ENCODE data around the gene MDGA2. TPM values are rescaled to one million over a fixed set of nuclear protein-coding genes. Genes with fewer than 3 reads are reported as not detected.

MDGA2 gene
- total and polyA plus RNA-seq, 8 donors: not detected

DNA sequence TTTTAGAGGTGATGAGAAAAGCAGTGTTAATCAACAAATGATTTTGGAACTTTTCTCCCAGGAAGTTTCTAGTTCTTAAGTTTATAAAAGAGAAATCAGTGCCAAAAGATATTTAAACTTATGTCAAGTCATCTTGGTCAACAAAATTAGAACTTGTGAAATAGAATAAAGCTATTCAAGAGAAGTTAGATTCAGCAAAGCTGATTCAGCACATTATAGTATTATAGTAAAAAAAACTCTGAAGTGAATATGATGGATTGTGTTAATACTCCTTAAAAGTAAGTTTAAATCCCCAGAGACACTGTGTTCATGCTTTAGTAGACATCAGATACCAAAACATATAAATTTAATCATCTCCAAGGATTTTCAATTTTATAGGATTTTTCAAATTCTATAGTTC is 813.7 kb downstream of the MDGA2 start:
- H3K4me1 ChIP-seq: no peaks in the 10 kb centered on the region
- intact Hi-C loops (cut with DNase I): no loop called here
- H3K4me3 ChIP-seq: no peak overlapping the region
- FAIRE-seq (no peak), ATAC-seq (no peak), DNase-seq (no peak)
- H3K36me3 ChIP-seq: no peaks in the 10 kb centered on the region
- H3K27me3 ChIP-seq: no peaks in the 10 kb centered on the region
- TF ChIP-seq, protein P1, sequence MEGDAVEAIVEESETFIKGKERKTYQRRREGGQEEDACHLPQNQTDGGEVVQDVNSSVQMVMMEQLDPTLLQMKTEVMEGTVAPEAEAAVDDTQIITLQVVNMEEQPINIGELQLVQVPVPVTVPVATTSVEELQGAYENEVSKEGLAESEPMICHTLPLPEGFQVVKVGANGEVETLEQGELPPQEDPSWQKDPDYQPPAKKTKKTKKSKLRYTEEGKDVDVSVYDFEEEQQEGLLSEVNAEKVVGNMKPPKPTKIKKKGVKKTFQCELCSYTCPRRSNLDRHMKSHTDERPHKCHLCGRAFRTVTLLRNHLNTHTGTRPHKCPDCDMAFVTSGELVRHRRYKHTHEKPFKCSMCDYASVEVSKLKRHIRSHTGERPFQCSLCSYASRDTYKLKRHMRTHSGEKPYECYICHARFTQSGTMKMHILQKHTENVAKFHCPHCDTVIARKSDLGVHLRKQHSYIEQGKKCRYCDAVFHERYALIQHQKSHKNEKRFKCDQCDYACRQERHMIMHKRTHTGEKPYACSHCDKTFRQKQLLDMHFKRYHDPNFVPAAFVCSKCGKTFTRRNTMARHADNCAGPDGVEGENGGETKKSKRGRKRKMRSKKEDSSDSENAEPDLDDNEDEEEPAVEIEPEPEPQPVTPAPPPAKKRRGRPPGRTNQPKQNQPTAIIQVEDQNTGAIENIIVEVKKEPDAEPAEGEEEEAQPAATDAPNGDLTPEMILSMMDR (IDR thresholded peaks at IDR 0.05): no peak
- H3K27ac ChIP-seq: no peak overlapping the region
- no peaks in the 10 kb centered on the region for H3K9me3 ChIP-seq

DNA sequence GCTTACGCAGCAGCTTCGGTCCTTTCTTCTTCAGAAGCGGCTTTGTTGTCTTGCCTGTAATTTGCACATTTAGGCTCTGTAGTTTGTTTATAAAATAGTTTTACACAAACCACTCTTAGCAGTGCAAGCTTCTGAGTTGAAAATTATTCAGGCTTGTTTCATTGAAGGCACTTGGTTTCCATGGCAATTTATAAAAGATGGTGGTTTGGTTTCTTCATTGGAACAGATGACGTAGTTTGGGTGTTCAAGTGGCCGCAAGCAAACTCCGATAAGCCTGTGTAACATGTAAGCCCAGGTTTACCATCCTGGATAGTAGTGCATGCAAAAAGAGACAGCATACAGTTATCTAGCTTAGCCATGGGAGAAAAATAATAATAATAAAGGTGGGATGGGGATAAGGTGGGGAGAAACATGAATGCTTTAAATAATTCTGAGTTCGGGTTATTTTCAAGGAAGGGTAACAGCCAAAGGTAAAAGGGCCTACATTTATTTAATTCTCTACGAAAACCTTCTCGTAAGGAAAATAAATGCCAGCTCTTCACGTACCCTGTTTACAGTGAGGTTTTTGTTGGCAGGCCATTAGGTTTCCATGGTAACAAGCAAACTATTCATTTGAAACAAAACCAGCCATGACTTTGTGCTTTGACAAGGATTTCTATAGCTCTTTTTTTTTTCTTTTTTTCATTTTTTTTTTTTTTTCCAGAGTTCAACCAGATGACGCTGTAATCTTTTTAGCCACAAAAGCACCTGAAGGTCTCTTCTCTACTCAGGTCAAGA is 834.3 kb downstream of the MDGA2 start:
- no peaks in the 10 kb centered on the region for H3K36me3 ChIP-seq
- ATAC-seq (no peak), FAIRE-seq (no peak), DNase-seq (no peak)
- H3K4me1 ChIP-seq: no peaks in the 10 kb centered on the region
- no peak overlapping the region for H3K27ac ChIP-seq
- intact Hi-C loops (cut with DNase I): no loop called here
- no peaks in the 10 kb centered on the region for H3K27me3 ChIP-seq
- no peaks in the 10 kb centered on the region for H3K9me3 ChIP-seq
- H3K4me3 ChIP-seq: no peak overlapping the region
- TF ChIP-seq, protein P1 (IDR thresholded peaks at IDR 0.05): no peak
- WGBS, 2 donors: 69 to 80% methylated on average over 11 of the region's 11 CpGs

DNA sequence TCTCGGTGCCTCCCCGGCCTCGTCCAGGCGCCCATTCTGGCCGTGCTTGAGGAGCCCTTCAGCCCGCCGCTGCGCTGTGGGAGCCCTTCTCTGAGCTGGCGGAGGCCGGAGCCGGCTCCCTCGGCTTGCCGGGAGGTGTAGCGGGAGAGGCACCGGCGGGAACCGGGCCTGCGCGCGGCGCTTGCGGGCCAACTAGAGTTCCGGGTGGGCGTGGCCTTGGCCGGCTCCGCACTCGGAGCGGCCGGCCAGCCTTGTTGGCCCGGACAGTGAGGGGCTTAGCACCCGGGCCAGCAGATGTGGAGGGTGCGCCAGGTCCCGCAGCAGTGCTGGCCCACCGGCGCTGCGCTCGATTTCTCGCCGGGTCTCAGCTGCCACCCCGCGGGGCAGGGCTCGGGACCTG is 855.1 kb downstream of the MDGA2 start:
- no peaks in the 10 kb centered on the region for H3K36me3 ChIP-seq
- H3K4me1 ChIP-seq: no peaks in the 10 kb centered on the region
- FAIRE-seq (no peak), DNase-seq (peak in 3 of 6 donors; percentile 13 to 53 (median 51)), ATAC-seq (no peak)
- H3K27me3 ChIP-seq: no peaks in the 10 kb centered on the region
- TF ChIP-seq, protein P1 (IDR thresholded peaks at IDR 0.05): no peak
- WGBS, 2 donors: 87 to 92% methylated on average over 42 of the region's 42 CpGs
- H3K9me3 ChIP-seq: no peaks in the 10 kb centered on the region
- no peak overlapping the region for H3K27ac ChIP-seq
- H3K4me3 ChIP-seq: no peak overlapping the region
- intact Hi-C loops (cut with DNase I): no loop called here

DNA sequence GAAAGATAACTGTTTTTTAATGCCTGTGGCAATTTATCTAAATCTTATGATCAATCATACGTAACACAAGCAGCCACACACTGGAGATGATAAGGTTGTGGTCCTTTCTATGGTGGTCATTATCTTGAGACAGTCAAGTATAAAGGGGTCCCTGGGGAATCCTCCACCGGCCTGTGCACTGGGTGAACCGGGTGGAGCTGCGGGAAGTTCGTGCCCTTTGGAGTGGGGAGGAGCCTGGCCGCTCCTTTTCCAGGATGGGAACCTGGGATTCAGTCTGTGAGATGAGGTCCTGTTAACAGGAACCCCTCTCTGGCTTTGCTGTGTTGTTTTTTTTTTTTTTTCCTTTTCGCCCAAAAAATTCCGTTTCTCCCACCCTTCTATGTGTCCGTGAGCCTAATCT is 856.3 kb downstream of the MDGA2 start:
- no peaks in the 10 kb centered on the region for H3K36me3 ChIP-seq
- H3K9me3 ChIP-seq: no peaks in the 10 kb centered on the region
- no peaks in the 10 kb centered on the region for H3K4me1 ChIP-seq
- 57 to 68% methylated on average over 9 of the region's 9 CpGs for WGBS, 2 donors
- TF ChIP-seq, protein P1 (IDR thresholded peaks at IDR 0.05): no peak
- DNase-seq: peak in 1 of 6 donors; percentile 13
- no peaks in the 10 kb centered on the region for H3K27me3 ChIP-seq
- FAIRE-seq: no peak
- H3K27ac ChIP-seq: no peak overlapping the region
- intact Hi-C loops (cut with DNase I): no loop called here
- ATAC-seq: no peak
- no peak overlapping the region for H3K4me3 ChIP-seq

DNA sequence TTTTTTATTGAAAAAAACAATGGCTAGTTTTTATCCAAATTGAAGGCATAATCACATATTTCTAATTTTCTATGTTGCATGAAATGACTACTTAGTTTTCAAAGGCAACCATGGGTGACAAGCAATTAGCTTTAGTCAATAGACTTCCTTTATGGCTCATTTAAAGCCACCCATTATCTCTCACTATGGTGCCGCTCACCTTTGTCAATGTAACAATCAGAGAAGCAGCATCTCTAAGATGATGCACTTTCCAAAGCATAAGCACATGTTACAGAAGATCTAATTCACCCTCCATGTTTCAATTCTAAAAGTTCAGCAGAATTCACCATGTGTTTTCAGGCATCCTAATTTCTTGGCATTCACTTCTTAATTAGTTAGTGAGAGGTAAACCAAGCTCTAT is 857.3 kb downstream of the MDGA2 start:
- ATAC-seq (no peak), DNase-seq (no peak), FAIRE-seq (no peak)
- intact Hi-C loops (cut with DNase I): no loop called here
- 64 to 72% methylated on average over 1 of the region's 1 CpG for WGBS, 2 donors
- H3K27ac ChIP-seq: no peak overlapping the region
- no peaks in the 10 kb centered on the region for H3K9me3 ChIP-seq
- no peaks in the 10 kb centered on the region for H3K27me3 ChIP-seq
- no peak overlapping the region for H3K4me3 ChIP-seq
- no peaks in the 10 kb centered on the region for H3K36me3 ChIP-seq
- TF ChIP-seq, protein P1 (IDR thresholded peaks at IDR 0.05): no peak
- H3K4me1 ChIP-seq: no peaks in the 10 kb centered on the region
